Stomach smooth muscle (tissue), 2 donors: ENCODE measurements around the gene ALG2.
"Not testable (repeated sequence)": the region's sequence is repeated elsewhere in the genome, so short reads cannot be mapped to it uniquely, and the experiment has no call there.

Experiments used
- H3K27ac ChIP-seq: one replicate; pipeline ENCODE4 v1.7.0; 2013; ENCODE audit warnings: mild to moderate bottlenecking, low read length, inconsistent platforms
- H3K27me3 ChIP-seq, 2 donors: one replicate each; pipeline ENCODE4 v1.7.0; 2013; ENCODE audit warnings: low read length in 2 of 2; ENCODE audit not compliant: insufficient read depth in 2 of 2, control insufficient read depth in 1 of 2
- H3K36me3 ChIP-seq, 2 donors: one replicate each; pipeline ENCODE4 v1.7.0; 2013; ENCODE audit warnings: low read length in 2 of 2; ENCODE audit not compliant: control insufficient read depth in 2 of 2, insufficient read depth in 2 of 2
- H3K4me1 ChIP-seq: one replicate; pipeline ENCODE4 v1.7.0; 2013; ENCODE audit warnings: low read length; ENCODE audit not compliant: control insufficient read depth, insufficient read depth
- H3K4me3 ChIP-seq, 2 donors: one replicate each; pipeline ENCODE4 v1.7.0; 2013; ENCODE audit warnings: low read length in 2 of 2
- H3K9ac ChIP-seq, 2 donors: one replicate each; pipeline ENCODE4 v1.7.0; 2013; ENCODE audit warnings: low read length in 2 of 2, mild to moderate bottlenecking in 1 of 2
- H3K9me3 ChIP-seq, 2 donors: one replicate each; pipeline ENCODE4 v1.7.0; 2013; ENCODE audit warnings: low read length in 2 of 2; ENCODE audit not compliant: control insufficient read depth in 2 of 2
- donor health status: healthy.
- donor health status: Pancreatic carcinoma.

Gene ALG2

GRCh38 chr9:99220011-99220410 is 1.7 kb downstream of the ALG2 start:
- no peaks in the 10 kb centered on the region for H3K27me3 ChIP-seq
- H3K4me1 ChIP-seq, result peaks cover 19% of the 10 kb centered on the region
- no peak overlapping the region for H3K27ac ChIP-seq
- no peak overlapping the region for H3K4me3 ChIP-seq
- peaks cover 7 to 9% of the 10 kb centered on the region in 2 donors for H3K36me3 ChIP-seq
- no peak overlapping the region for H3K9ac ChIP-seq
- H3K9me3 ChIP-seq, result no peaks in the 10 kb centered on the region

DNA sequence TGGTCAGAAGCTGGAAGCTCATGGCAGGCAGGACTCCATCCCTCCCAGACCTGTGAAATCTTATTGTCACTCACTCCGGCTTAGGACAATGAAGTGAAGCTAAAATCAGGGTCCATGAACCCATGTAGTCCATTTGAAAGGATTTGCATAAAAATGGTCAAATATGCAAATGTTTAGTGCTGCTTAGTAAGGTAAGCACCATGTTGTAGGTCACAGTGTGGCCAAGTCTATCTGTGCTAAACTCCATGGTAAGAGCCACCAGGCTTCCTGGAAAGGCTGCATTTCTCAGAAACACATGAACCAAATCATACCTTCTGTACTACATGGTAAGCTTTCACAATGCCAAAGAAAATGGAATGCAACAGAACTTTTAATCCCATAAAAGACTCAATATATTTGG is 5.7 kb downstream of the ALG2 start:
- no peaks in the 10 kb centered on the region for H3K27me3 ChIP-seq
- H3K27ac ChIP-seq, result no peak overlapping the region
- peaks cover 7 to 9% of the 10 kb centered on the region in 2 donors for H3K36me3 ChIP-seq
- H3K4me3 ChIP-seq, result no peak overlapping the region
- H3K9me3 ChIP-seq, result no peaks in the 10 kb centered on the region
- peaks cover 11% of the 10 kb centered on the region for H3K4me1 ChIP-seq
- H3K9ac ChIP-seq, result no peak overlapping the region

GRCh38 chr9:99213197-99213596 is 8.5 kb downstream of the ALG2 start:
- Histone ChIP-seq H3K4me3 (no peak overlapping the region), H3K27ac (no peak overlapping the region), H3K27me3 (no peaks in the 10 kb centered on the region), H3K9me3 (no peaks in the 10 kb centered on the region), H3K36me3 (peaks cover 4 to 7% of the 10 kb centered on the region in 2 donors), H3K9ac (no peak overlapping the region), H3K4me1 (no peaks in the 10 kb centered on the region)

DNA sequence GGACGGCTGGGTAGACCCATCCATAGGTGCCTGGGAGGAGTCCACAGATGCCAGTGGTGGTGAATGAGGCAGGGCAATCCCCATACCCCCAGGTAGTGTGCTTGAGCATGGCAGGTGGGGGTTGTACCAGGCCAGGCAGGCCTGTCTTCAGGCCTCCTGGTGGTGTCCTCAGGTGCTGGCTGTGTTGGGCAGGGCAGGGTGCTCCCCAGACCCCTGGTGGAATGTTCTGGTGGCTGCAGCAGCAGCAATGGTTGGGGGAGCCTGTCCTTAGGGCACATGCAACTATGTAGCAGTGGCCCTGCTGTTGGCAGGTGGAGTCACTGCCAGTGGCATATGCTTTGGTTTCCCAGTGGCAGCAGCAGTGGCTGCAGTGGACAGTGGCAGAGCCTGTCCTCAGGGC is 10.0 kb downstream of the ALG2 start:
- no peak overlapping the region for H3K9ac ChIP-seq
- H3K36me3 ChIP-seq, result peaks cover 0 to 4% of the 10 kb centered on the region in 2 donors
- H3K4me1 ChIP-seq, result no peaks in the 10 kb centered on the region
- H3K9me3 ChIP-seq, result no peaks in the 10 kb centered on the region
- H3K4me3 ChIP-seq, result no peak overlapping the region
- H3K27me3 ChIP-seq, result no peaks in the 10 kb centered on the region
- H3K27ac ChIP-seq, result no peak overlapping the region

DNA sequence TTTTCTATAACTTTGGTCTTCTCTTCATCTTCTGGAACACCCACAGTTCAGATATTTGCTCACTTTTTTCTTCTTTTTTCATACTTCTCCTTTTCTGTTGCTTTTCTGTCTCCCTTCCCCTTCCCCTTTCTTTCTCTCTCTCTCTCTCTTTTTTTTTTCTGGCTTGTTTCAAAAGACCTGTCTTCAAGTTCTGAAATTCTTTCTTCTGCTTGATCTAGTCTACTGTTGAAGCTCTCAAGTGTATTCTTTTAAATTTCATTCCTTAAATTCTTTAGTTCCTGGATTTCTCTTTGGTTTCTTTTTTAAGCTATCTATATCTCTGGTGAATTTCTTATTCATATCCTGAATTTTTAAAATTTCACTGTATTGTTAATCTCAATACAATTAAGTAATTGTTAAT is 11.2 kb downstream of the ALG2 start:
- Histone ChIP-seq H3K4me1 (no peaks in the 10 kb centered on the region), H3K36me3 (peaks cover 0 to 4% of the 10 kb centered on the region in 2 donors), H3K27ac (no peak overlapping the region), H3K9ac (no peak overlapping the region), H3K9me3 (no peaks in the 10 kb centered on the region), H3K4me3 (no peak overlapping the region), H3K27me3 (no peaks in the 10 kb centered on the region)

GRCh38 chr9:99201603-99202002 is 20.1 kb downstream of the ALG2 start:
- Histone ChIP-seq H3K4me1 (no peaks in the 10 kb centered on the region), H3K9me3 (no peaks in the 10 kb centered on the region), H3K9ac (no peak overlapping the region), H3K27me3 (no peaks in the 10 kb centered on the region), H3K4me3 (no peak overlapping the region), H3K36me3 (no peaks in the 10 kb centered on the region), H3K27ac (no peak overlapping the region)

DNA sequence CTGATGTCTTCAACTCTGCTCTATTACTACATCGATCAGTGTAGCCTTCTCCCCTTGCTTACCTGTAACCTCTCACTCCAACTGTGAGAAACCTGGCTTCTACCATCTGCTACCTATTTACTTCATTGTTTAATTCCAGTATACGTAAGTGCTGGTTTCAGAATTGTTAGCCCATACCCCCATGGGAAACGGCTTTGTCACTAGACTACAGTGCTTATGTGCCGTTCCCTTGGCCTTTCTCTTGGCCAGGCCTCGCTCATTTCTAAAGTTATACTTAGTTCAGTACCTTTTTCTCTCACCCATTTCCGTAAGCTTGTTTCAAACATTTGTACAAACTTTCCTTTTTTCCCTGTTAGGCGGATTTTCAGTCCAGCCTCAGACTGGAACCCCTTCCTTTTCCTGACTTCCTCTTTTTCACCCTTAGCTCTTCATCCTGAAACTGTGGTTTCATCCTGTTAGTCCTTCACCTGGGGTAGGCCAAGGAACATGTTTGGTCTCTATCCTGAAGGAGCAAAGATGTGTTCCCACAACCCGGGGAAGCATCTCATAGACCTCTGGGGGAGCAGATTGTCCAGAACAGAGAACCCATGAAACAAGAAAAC is 21.7 kb downstream of the ALG2 start:
- H3K36me3 ChIP-seq, result no peaks in the 10 kb centered on the region
- H3K9me3 ChIP-seq, result no peaks in the 10 kb centered on the region
- no peak overlapping the region for H3K27ac ChIP-seq
- no peak overlapping the region for H3K9ac ChIP-seq
- H3K4me1 ChIP-seq, result no peaks in the 10 kb centered on the region
- H3K4me3 ChIP-seq, result no peak overlapping the region
- H3K27me3 ChIP-seq, result no peaks in the 10 kb centered on the region

GRCh38 chr9:99197987-99198386 is 23.8 kb downstream of the ALG2 start:
- Histone ChIP-seq H3K36me3 (no peaks in the 10 kb centered on the region), H3K27ac (no peak overlapping the region), H3K9ac (no peak overlapping the region), H3K9me3 (peaks cover 0 to 4% of the 10 kb centered on the region in 2 donors), H3K27me3 (no peaks in the 10 kb centered on the region), H3K4me1 (no peaks in the 10 kb centered on the region), H3K4me3 (no peak overlapping the region)

GRCh38 chr9:99197124-99197630 is 24.6 kb downstream of the ALG2 start:
- Histone ChIP-seq H3K4me1 (no peaks in the 10 kb centered on the region), H3K27me3 (no peaks in the 10 kb centered on the region), H3K4me3 (no peak overlapping the region), H3K9ac (no peak overlapping the region), H3K36me3 (no peaks in the 10 kb centered on the region), H3K27ac (no peak overlapping the region), H3K9me3 (peaks cover 0 to 4% of the 10 kb centered on the region in 2 donors)

DNA sequence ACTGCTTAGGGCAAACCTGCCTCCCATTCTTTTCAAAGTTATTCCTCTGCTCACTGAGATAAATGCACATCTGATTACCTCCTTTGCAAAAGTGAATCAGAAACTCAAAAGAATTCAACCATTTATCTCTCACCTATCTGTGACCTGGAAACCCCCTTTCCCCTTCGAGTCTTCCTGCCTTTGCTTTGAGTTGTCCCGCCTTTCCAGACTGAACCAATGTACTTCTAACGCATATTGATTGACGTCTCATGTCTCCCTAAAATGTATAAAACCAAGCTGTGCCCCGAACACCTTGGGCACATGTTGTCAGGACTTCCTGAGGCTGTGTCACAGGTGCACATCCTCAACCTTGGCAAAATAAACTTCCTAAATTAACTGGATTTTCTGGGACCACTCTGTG is 25.3 kb downstream of the ALG2 start:
- not testable (repeated sequence) for H3K9ac ChIP-seq, H3K4me1 ChIP-seq, H3K36me3 ChIP-seq, H3K27me3 ChIP-seq, H3K27ac ChIP-seq, H3K9me3 ChIP-seq, H3K4me3 ChIP-seq

DNA sequence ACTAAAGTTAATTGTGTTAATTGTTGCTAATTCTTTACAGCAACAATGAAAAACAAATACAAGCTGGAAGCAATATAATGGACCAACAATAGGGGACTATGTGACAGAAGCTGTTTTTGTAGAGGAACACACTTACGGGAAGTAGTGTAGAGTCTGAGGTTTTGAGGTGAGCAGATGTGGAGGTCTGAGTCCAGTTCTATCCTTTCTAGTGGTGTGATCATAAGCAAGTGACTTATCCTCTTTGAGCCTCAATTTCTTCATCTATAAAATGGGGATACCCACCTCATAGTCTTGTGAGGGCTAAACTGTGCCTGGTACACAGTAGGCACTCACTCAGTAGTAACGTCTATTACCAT is 28.3 kb downstream of the ALG2 start:
- H3K9ac ChIP-seq, result no peak overlapping the region
- H3K9me3 ChIP-seq, result peaks cover 0 to 4% of the 10 kb centered on the region in 2 donors
- no peaks in the 10 kb centered on the region for H3K4me1 ChIP-seq
- H3K27me3 ChIP-seq, result peaks cover 3 to 4% of the 10 kb centered on the region in 2 donors
- H3K36me3 ChIP-seq, result no peaks in the 10 kb centered on the region
- H3K27ac ChIP-seq, result no peak overlapping the region
- H3K4me3 ChIP-seq, result no peak overlapping the region
